Suprapubic skin (tissue), 3 donors: ENCODE results near the gene GGNBP2.

Experiments used
- POLR2A ChIP-seq, 2 donors: fragments of 450-650 bp; IDR thresholded peaks; one replicate each; pipeline ENCODE4 v1.6.1; 2017; ENCODE audit warnings: antibody characterized with exemption in 2 of 2, mild to moderate bottlenecking in 2 of 2, moderate library complexity in 2 of 2
- TF ChIP-seq, protein P1 (sequence below), 2 donors: fragments of 200-600 bp in 1 of 2; fragments of 450-650 bp in 1 of 2; sonication (generic) in 1 of 2; IDR thresholded peaks; one replicate each; pipeline ENCODE4 v1.5.1; 2016 to 2019; ENCODE audit warnings: antibody characterized with exemption in 2 of 2, mild to moderate bottlenecking in 1 of 2, moderate library complexity in 1 of 2

GRCh38 chr17:36614081-36614480, 69.4 kb downstream of the GGNBP2 start:
- TF ChIP-seq POLR2A (IDR thresholded peaks at IDR 0.05), result no peak
- TF ChIP-seq, protein P1, sequence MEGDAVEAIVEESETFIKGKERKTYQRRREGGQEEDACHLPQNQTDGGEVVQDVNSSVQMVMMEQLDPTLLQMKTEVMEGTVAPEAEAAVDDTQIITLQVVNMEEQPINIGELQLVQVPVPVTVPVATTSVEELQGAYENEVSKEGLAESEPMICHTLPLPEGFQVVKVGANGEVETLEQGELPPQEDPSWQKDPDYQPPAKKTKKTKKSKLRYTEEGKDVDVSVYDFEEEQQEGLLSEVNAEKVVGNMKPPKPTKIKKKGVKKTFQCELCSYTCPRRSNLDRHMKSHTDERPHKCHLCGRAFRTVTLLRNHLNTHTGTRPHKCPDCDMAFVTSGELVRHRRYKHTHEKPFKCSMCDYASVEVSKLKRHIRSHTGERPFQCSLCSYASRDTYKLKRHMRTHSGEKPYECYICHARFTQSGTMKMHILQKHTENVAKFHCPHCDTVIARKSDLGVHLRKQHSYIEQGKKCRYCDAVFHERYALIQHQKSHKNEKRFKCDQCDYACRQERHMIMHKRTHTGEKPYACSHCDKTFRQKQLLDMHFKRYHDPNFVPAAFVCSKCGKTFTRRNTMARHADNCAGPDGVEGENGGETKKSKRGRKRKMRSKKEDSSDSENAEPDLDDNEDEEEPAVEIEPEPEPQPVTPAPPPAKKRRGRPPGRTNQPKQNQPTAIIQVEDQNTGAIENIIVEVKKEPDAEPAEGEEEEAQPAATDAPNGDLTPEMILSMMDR (IDR thresholded peaks at IDR 0.05), result no peak
